HepG2 (cell line): ENCODE data around the gene FAM219B. TPM values are rescaled to one million over a fixed set of nuclear protein-coding genes. Genes with fewer than 3 reads are reported as not detected.
A peak's percentile ranks its signal among the peaks of the same experiment; 100 is the strongest.

Source experiments
- ATAC-seq: fragments of 200-7000 bp; cut with Tn5 transposase; 3 replicates; pipeline ENCODE4 v1.9.1; 2020; ENCODE audit warnings: mild to moderate bottlenecking, moderate library complexity
- BruUV-seq: library from RNA; stranded (reverse); fragments of 400-500 nt; replicated peaks from 2 replicates; lab custom pipeline; 2021; lab: Mats Ljungman, UMichigan
- CTCF ChIA-PET: fragments of 300-600 bp; formaldehyde crosslinking; extraction: SDS; loops from one replicate; lab custom pipeline; 2021; ENCODE audit warnings: low total read pairs, inconsistent platforms, low intra/inter-chr PET ratio; lab: Yijun Ruan, JAX
- POLR2A ChIA-PET: fragments of 350-600 bp; sonication (Branson Sonifier 250); formaldehyde crosslinking; loops from one replicate; lab custom pipeline; 2020; ENCODE audit warnings: antibody characterized with exemption, inconsistent platforms; lab: Yijun Ruan, JAX
- DNase-seq: peaks from one replicate; pipeline ENCODE4 v3.0.0-alpha.2; 2015; ENCODE audit warnings: low spot score
- FAIRE-seq: peaks from 3 replicates; lab custom pipeline; 2011; peaks lifted over from hg19 to GRCh38; lab: Jason Lieb, UNC
- H2AFZ ChIP-seq: one replicate; pipeline ENCODE4 v1.6.1; 2011; ENCODE audit warnings: low read length, inconsistent platforms
- H3K27ac ChIP-seq: fragments of 300-600 bp; 3 replicates; pipeline ENCODE4 v1.8.0; 2011; ENCODE audit warnings: mixed run types, mild to moderate bottlenecking, mixed read lengths, low read length, inconsistent platforms; ENCODE audit not compliant: insufficient read depth; ENCODE audit errors: extremely low read length
- H3K27me3 ChIP-seq, 2 experiments: fragments of 200-600 bp in 1 of 2; 2 replicates in 1 of 2; 3 replicates in 1 of 2; pipeline versions ENCODE4 v1.6.0 to v1.8.0; 2011; ENCODE audit warnings: low read length in 2 of 2, mild to moderate bottlenecking in 2 of 2, moderate library complexity in 2 of 2, inconsistent platforms in 1 of 2; ENCODE audit not compliant: insufficient read depth in 2 of 2, control insufficient read depth in 1 of 2
- H3K36me3 ChIP-seq, 2 experiments: fragments of 200-600 bp in 1 of 2; replicated peaks in 1 of 2; 2 replicates in 1 of 2; 3 replicates in 1 of 2; pipeline versions ENCODE4 v1.5.1 to v1.8.0; 2011; ENCODE audit warnings: low read length in 2 of 2, inconsistent platforms in 1 of 2; ENCODE audit not compliant: insufficient read depth in 2 of 2, control insufficient read depth in 1 of 2
- H3K4me1 ChIP-seq: 2 replicates; pipeline ENCODE4 v1.5.1; 2012; ENCODE audit warnings: low read length, inconsistent platforms; ENCODE audit not compliant: insufficient read depth
- H3K4me2 ChIP-seq: 2 replicates; pipeline ENCODE4 v1.6.0; 2011; ENCODE audit warnings: low read depth, low read length, inconsistent platforms
- H3K4me3 ChIP-seq, 3 experiments: fragments of 200-600 bp in 1 of 3; sonication (generic), shearing (Covaris generic) in 1 of 3; replicated peaks in 1 of 3; 2 replicates each; pipeline ENCODE4 v1.5.1; 2011 to 2016; ENCODE audit warnings: low read length in 3 of 3, inconsistent platforms in 2 of 3, low read depth in 2 of 3, mild to moderate bottlenecking in 2 of 3, control low read depth in 1 of 3, mixed read lengths in 1 of 3; ENCODE audit not compliant: insufficient read depth in 1 of 3
- H3K79me2 ChIP-seq: one replicate; pipeline ENCODE4 v1.6.1; 2011; ENCODE audit warnings: low read length, inconsistent platforms; ENCODE audit not compliant: insufficient read depth
- H3K9ac ChIP-seq: 2 replicates; pipeline ENCODE4 v1.6.0; 2011; ENCODE audit warnings: mild to moderate bottlenecking, low read depth, low read length, inconsistent platforms; ENCODE audit not compliant: insufficient read depth
- H3K9me3 ChIP-seq: 2 replicates; pipeline ENCODE4 v1.5.1; 2012; ENCODE audit warnings: mild to moderate bottlenecking, low read length
- H4K20me1 ChIP-seq: 2 replicates; pipeline ENCODE4 v1.6.0; 2011; ENCODE audit warnings: inconsistent platforms, mild to moderate bottlenecking, low read length, moderate library complexity; ENCODE audit not compliant: insufficient read depth
- BATF2 ChIP-seq: sonication (generic); formaldehyde crosslinking; IDR thresholded peaks from 2 replicates; pipeline ENCODE4 v1.8.0; 2022; ENCODE audit warnings: mild to moderate bottlenecking, missing genetic modification reagents, moderate library complexity
- EEA1 ChIP-seq: sonication (generic); formaldehyde crosslinking; IDR thresholded peaks from 2 replicates; pipeline ENCODE4 v1.5.1; 2020; ENCODE audit warnings: mild to moderate bottlenecking, missing genetic modification reagents, borderline replicate concordance
- FOXK1 ChIP-seq: sonication (generic); formaldehyde crosslinking; IDR thresholded peaks from 2 replicates; pipeline ENCODE4 v1.4.0; 2020; ENCODE audit warnings: low read depth, missing genetic modification reagents, borderline replicate concordance
- GPBP1L1 ChIP-seq: sonication (generic); formaldehyde crosslinking; IDR thresholded peaks from 2 replicates; pipeline ENCODE4 v1.5.0; 2020; ENCODE audit warnings: mild to moderate bottlenecking, missing genetic modification reagents
- KLF16 ChIP-seq, 2 experiments: sonication (generic) in 1 of 2; formaldehyde crosslinking in 1 of 2; IDR thresholded peaks; 2 replicates each; pipeline versions ENCODE4 v1.6.1 to v1.8.0; 2016 to 2023; ENCODE audit warnings: missing genetic modification reagents in 2 of 2, missing compliant biosample characterization in 1 of 2
- RFX3 ChIP-seq: IDR thresholded peaks from 2 replicates; pipeline ENCODE4 v1.6.1; 2016; ENCODE audit warnings: missing biosample characterization, missing genetic modification reagents
- SP4 ChIP-seq: sonication (generic); formaldehyde crosslinking; IDR thresholded peaks from 2 replicates; pipeline ENCODE4 v1.8.1; 2023; ENCODE audit warnings: mild to moderate bottlenecking, missing genetic modification reagents
- SPEN ChIP-seq: sonication (generic); formaldehyde crosslinking; IDR thresholded peaks from 2 replicates; pipeline ENCODE4 v1.5.1; 2020; ENCODE audit warnings: low read depth, mild to moderate bottlenecking, missing genetic modification reagents
- TAF1 ChIP-seq: sonication (generic); formaldehyde crosslinking; IDR thresholded peaks from 2 replicates; pipeline ENCODE4 v1.4.0; 2020; ENCODE audit warnings: missing genetic modification reagents
- TFDP2 ChIP-seq: sonication (generic); formaldehyde crosslinking; IDR thresholded peaks from 2 replicates; pipeline ENCODE4 v1.4.0; 2020; ENCODE audit warnings: missing genetic modification reagents
- ZBTB49 ChIP-seq: sonication (generic); formaldehyde crosslinking; IDR thresholded peaks from 2 replicates; pipeline ENCODE4 v1.4.0; 2020; ENCODE audit warnings: missing genetic modification reagents, borderline replicate concordance
- ZFY ChIP-seq: sonication (generic); formaldehyde crosslinking; IDR thresholded peaks from 2 replicates; pipeline ENCODE4 v1.4.0; 2020; ENCODE audit warnings: missing genetic modification reagents
- ZNF124 ChIP-seq: sonication (generic); formaldehyde crosslinking; IDR thresholded peaks from 2 replicates; pipeline ENCODE4 v1.4.0; 2020; ENCODE audit warnings: missing genetic modification reagents
- ZNF136 ChIP-seq: sonication (generic); formaldehyde crosslinking; IDR thresholded peaks from 2 replicates; pipeline ENCODE4 v1.8.1; 2022; ENCODE audit warnings: low read depth, mild to moderate bottlenecking, moderate library complexity, missing genetic modification reagents
- ZNF580 ChIP-seq: IDR thresholded peaks from 2 replicates; pipeline ENCODE4 v1.6.1; 2016; ENCODE audit warnings: low read depth, borderline replicate concordance
- ZNF850 ChIP-seq: sonication (generic); formaldehyde crosslinking; conservative IDR thresholded peaks from 2 replicates; pipeline ENCODE4 v1.9.0; 2021; ENCODE audit warnings: mild to moderate bottlenecking, missing genetic modification reagents
- WGBS: methylation state at CpG from one replicate; pipeline ENCODE4 v1.1.6; 2017; ENCODE audit warnings: low lambda C conversion rate; 5-methylcytosine and 5-hydroxymethylcytosine counted together
- in situ Hi-C: cut with HindIII; loops from 2 replicates; pipeline ENCODE4 v1.10.0; 2017; ENCODE audit warnings: low pct_unique_long_range_greater_than_20kb; ENCODE audit not compliant: extremely low pct_ligation_motif_present
- intact Hi-C: fragments of 100-400 bp; cut with micrococcal nuclease; formaldehyde crosslinking; loops from one replicate; pipeline ENCODE4 v1.10.0; 2022; ENCODE audit not compliant: unreplicated experiment
- polyA plus RNA-seq, 8 experiments: library from polyadenylated mRNA; depleted of rRNA in 3 of 8; stranded (reverse) in 7 of 8; unstranded in 1 of 8; fragments of >200 nt; fragmentation: Illumina TruSeq in 4 of 8; extraction: Trizol in 4 of 8; gene quantifications; 2 replicates each; pipeline versions ENCODE4 v1.2.1 to v1.2.3, GENCODE V29; 2011 to 2016; ENCODE audit warnings: low read depth in 4 of 8, missing spikeins in 1 of 8, mixed read lengths in 1 of 8; ENCODE audit not compliant: insufficient read depth in 1 of 8
- total RNA-seq, 5 experiments: library from RNA; depleted of rRNA; stranded (reverse); fragments of >200 nt; fragmentation: Illumina TruSeq; extraction: Trizol; gene quantifications; 2 replicates each; pipeline ENCODE4 v1.2.3, GENCODE V29; 2016; ENCODE audit warnings: low read depth in 1 of 5

The FAM219B gene
- total and polyA plus RNA-seq, 2 of the 13 experiments (the other 11 are each of a cell fraction or from before 2014, with no cell fraction given): 36.6 to 50.2 TPM

GRCh38 chr15:74873036-74873755 is 33.5 kb downstream of the FAM219B start, which contains the start of gene SCAMP2:
Gene SCAMP2 (minus strand): TSS chr15:74873365. CDS start chr15:74873255, 110 bp downstream.
- Histone ChIP-seq H3K27ac (peak within 1 kb of the TSS; percentile 93), H4K20me1 (peaks cover 13% of the 10 kb centered on the region), H3K4me2 (peak within 1 kb of the TSS; percentile 97), H3K9me3 (no peaks in the 10 kb centered on the region), H3K9ac (peak within 1 kb of the TSS; percentile 98), H3K79me2 (peaks cover 41% of the 10 kb centered on the region), H3K4me3 (peak within 1 kb of the TSS; percentile 83 to 98 (median 98)), H3K36me3 (peaks cover 0 to 1% of the 10 kb centered on the region in 2 experiments; a peak in 2 of 5 replicates), H3K4me1 (peaks cover 48% of the 10 kb centered on the region), H2AFZ (peak within 1 kb of the TSS; percentile 82), H3K27me3 (peaks cover 0 to 10% of the 10 kb centered on the region in 2 experiments; a peak in 1 of 5 replicates)
- intact Hi-C loops: no loop called here
- ATAC-seq: peak; percentile 98
- WGBS: 13% methylated on average over 3 of the region's 52 CpGs
- ChIA-PET CTCF (no interaction called here), POLR2A (interaction anchor here (0.7 to 1.9 kb wide), 8 partner anchors 10 to 34 kb away, joined by 3 to 10 read pairs (median 3); partner anchors contain the start of genes FAM219B, MPI and ULK3)
- in situ Hi-C loops: no loop called here
- FAIRE-seq: peak; percentile 72
- DNase-seq: peak; percentile 91
- BruUV-seq: no TSS peak
- TF ChIP-seq SP4 (CRISPR knock-in tag) (peak; percentile 85), TFDP2 (CRISPR knock-in tag) (no peak; the same call in 1 of the 2 replicates), ZNF850 (CRISPR knock-in tag) (no peak), EEA1 (CRISPR knock-in tag) (no peak), ZBTB49 (CRISPR knock-in tag) (0 out of 2 replicates have a peak, but pooled peaks have one; percentile 35), TAF1 (peak; percentile 76; the same call in 1 of the 2 replicates), ZFY (CRISPR knock-in tag) (peak; percentile 98), RFX3 (no peak), ZNF124 (CRISPR knock-in tag) (no peak), KLF16 (CRISPR knock-in tag; IDR thresholded peaks at IDR 0.05) (peak in 1 of 2 experiments; percentile 61; a peak in 2 of 4 replicates), ZNF136 (CRISPR knock-in tag) (peak; percentile 85; the same call in 1 of the 2 replicates), ZNF580 (CRISPR knock-in tag) (peak; percentile 31; the same call in 1 of the 2 replicates), SPEN (CRISPR knock-in tag) (peak; percentile 37; the same call in 1 of the 2 replicates), BATF2 (no peak), FOXK1 (CRISPR knock-in tag) (0 out of 2 replicates have a peak, but pooled peaks have one; percentile 37), GPBP1L1 (no peak)
